GM10266 (cell line): ENCODE measurements around the gene HAND2.

Source experiments
- DNase-seq: peaks from one replicate; pipeline ENCODE4 v3.0.0; 2012; ENCODE audit errors: extremely low spot score
- TF ChIP-seq, protein P1 (sequence below): IDR thresholded peaks from 2 replicates; pipeline ENCODE4 v1.5.1; 2012; ENCODE audit warnings: mild to moderate bottlenecking, low read depth; ENCODE audit not compliant: control insufficient read depth, insufficient read depth; ENCODE audit errors: missing control alignments

Gene HAND2

DNA sequence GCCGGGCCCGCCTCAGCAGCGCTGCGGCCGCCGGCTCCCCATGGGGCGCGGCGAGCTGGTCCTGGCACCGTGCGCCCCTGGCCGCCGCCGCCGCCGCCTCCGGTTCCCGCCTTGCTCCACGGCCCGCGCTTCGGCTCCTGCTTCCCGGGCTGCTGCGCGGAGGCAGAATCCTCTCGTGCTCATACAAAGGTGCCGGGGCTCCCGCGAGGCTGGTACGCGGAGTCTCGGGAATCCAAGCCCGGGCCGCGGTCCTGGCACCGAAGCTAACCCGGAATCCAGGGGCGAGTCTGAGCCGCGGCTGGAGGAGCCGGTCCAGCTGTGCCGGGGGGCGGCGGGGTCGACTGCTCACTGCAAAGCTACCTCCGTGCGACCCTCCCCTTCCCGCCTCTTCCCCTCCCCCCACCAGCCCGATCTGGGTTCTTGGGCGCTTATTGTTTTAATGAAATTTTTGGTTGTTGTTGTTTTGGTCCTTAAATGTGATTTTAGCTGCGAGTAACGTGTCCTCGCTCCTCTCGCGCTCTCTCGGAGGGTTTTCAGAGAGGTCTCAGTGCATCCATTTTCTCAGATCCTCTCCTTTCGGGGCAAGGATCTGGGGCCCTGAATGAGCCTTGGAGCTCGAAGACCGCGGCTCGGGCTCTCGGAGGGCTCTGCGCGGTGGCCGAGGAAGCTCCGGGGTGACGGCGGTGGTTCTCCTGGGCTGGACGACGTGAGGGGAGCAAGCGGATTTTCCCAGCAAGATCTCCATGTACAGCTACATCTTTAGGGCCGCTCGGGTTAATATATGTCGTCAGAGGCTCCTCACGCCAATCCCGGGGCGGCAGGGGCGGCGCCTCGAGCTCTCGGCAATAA is at the start of gene HAND2:
Gene HAND2 (minus strand): TSS at position 753 of the 849 bp plus-strand sequence. CDS start 940 bp downstream, outside the sequence.
- TF ChIP-seq, protein P1, sequence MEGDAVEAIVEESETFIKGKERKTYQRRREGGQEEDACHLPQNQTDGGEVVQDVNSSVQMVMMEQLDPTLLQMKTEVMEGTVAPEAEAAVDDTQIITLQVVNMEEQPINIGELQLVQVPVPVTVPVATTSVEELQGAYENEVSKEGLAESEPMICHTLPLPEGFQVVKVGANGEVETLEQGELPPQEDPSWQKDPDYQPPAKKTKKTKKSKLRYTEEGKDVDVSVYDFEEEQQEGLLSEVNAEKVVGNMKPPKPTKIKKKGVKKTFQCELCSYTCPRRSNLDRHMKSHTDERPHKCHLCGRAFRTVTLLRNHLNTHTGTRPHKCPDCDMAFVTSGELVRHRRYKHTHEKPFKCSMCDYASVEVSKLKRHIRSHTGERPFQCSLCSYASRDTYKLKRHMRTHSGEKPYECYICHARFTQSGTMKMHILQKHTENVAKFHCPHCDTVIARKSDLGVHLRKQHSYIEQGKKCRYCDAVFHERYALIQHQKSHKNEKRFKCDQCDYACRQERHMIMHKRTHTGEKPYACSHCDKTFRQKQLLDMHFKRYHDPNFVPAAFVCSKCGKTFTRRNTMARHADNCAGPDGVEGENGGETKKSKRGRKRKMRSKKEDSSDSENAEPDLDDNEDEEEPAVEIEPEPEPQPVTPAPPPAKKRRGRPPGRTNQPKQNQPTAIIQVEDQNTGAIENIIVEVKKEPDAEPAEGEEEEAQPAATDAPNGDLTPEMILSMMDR, result no peak
- peak; percentile 29 for DNase-seq

DNA sequence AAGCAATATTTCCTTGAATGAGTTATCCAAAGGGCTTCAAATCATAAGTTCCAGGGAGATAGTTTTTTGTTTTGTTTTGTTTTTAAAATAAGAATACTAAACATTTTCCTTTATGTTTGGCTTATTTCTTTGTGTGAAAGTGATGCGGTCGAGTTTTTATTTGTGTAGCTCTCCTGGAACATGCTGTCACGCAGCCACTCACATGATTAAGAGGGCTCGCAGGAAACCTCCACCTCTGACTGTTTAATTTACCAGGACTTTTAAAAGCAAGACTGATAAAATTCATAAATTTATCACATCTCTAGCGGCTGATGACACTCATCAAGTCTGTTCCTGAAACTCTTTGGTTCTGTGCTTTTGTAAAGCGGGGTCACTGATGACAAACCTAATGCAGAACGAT is 48.9 kb upstream of the HAND2 start:
- TF ChIP-seq, protein P1, result no peak
- no peak for DNase-seq

DNA sequence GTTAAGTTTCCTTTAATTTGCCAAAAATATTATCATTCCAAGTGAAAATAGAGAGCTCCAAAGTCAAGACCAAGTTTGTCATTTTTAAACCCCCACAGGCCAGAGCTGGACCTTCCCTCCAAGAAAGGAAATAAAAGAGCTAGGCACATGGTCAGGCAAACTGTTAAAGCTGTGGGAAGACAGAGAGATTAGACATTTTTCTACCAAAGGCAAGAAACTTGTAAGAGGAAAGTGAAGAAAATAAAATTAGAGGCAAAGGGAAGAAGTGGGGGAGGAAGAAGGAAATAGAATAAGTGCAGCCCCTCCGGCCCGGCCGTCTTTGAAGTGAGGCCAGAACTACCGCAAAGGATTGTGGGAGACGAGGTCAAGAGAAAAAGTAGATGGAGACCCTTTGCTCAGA is 47.9 kb upstream of the HAND2 start:
- DNase-seq, result no peak
- TF ChIP-seq, protein P1, result no peak

GRCh38 chr4:173575482-173576152 is 45.6 kb upstream of the HAND2 start:
- no peak for DNase-seq
- TF ChIP-seq, protein P1, result no peak

DNA sequence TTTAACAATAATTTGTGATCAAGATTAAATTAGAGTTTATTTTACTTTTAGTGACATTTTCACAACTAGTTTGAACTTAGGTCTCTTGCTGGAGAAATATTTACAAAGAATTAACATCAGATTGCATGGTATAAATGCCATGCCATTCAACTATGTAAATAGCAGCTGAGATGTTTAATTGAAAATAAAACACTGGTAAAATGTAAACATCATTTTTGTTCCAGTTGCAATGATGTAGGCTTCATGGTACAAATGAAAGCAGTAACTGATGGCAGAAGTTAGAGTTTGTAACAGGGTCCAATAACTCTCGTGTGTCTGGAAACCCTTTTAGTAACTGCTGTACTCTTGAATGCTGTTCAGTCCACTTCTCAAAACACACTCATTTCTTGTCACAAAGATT is 43.7 kb upstream of the HAND2 start:
- TF ChIP-seq, protein P1, result no peak
- DNase-seq, result no peak

- TF ChIP-seq, protein P1, result no peak
- DNase-seq, result no peak
Measured at GRCh38 chr4:173573286-173573685, 43.3 kb upstream of the HAND2 start.
